AG04449 (cell line): Measurements from ENCODE around the gene CPEB3.

Experiments
- CTCF ChIA-PET: fragments of 350-600 bp; formaldehyde crosslinking; extraction: SDS; loops from one replicate; lab custom pipeline; 2021; ENCODE audit warnings: antibody characterized with exemption; lab: Yijun Ruan, JAX
- POLR2A ChIA-PET: fragments of 400-600, 350-600 bp; formaldehyde crosslinking; extraction: SDS; loops from one replicate; lab custom pipeline; 2020; ENCODE audit warnings: antibody characterized with exemption, inconsistent platforms; lab: Yijun Ruan, JAX
- DNase-seq: peaks from one replicate; pipeline ENCODE4 v3.0.0-alpha.2; 2010; ENCODE audit warnings: low read depth, low spot score
- H3K4me3 ChIP-seq: 2 replicates; pipeline ENCODE4 v1.5.1; 2011; ENCODE audit warnings: low read depth, mild to moderate bottlenecking, control low read depth, low read length
- CTCF ChIP-seq: IDR thresholded peaks from one replicate; pipeline ENCODE4 v1.5.1; 2011; ENCODE audit warnings: mild to moderate bottlenecking, moderate library complexity, low read length, control low read depth, inconsistent platforms; ENCODE audit not compliant: insufficient read depth; ENCODE audit errors: missing control alignments

CPEB3 gene

GRCh38 chr10:92313750-92314149 lies 22.9 kb upstream of the CPEB3 start:
- CTCF ChIA-PET, result no interaction called here
- DNase-seq, result no peak
- POLR2A ChIA-PET, result no interaction called here
- no peak overlapping the region for H3K4me3 ChIP-seq
- TF ChIP-seq CTCF, result no peak

GRCh38 chr10:92309272-92309671 lies 18.4 kb upstream of the CPEB3 start:
- ChIA-PET CTCF (interaction anchor here (1.1 to 2.1 kb wide), 4 partner anchors 10 to 222 kb away, joined by 4 to 9 read pairs (median 5); partner anchors contain the start of genes CPEB3 and MARCHF5), POLR2A (no interaction called here)
- H3K4me3 ChIP-seq, result no peak overlapping the region
- DNase-seq, result no peak
- no peak for TF ChIP-seq CTCF

- H3K4me3 ChIP-seq, result no peak overlapping the region
- TF ChIP-seq CTCF, result no peak
- no peak for DNase-seq
- CTCF ChIA-PET, result interaction anchor here (0.7 to 3.4 kb wide), 4 partner anchors 11 to 218 kb away, joined by 3 to 24 read pairs (median 4); partner anchors contain the start of gene MARCHF5
- POLR2A ChIA-PET, result no interaction called here
Observed at GRCh38 chr10:92305133-92306072, 14.5 kb upstream of the CPEB3 start.

GRCh38 chr10:92304061-92304460 lies 13.2 kb upstream of the CPEB3 start:
- no peak for TF ChIP-seq CTCF
- no peak for DNase-seq
- ChIA-PET POLR2A (no interaction called here), CTCF (interaction anchor here (1.4 to 3.4 kb wide), 2 partner anchors 11 to 217 kb away, joined by 4 to 24 read pairs; no protein-coding TSS in a partner anchor)
- no peak overlapping the region for H3K4me3 ChIP-seq

GRCh38 chr10:92303096-92303495 lies 12.2 kb upstream of the CPEB3 start:
- ChIA-PET POLR2A (no interaction called here), CTCF (interaction anchor here (3.4 kb wide), 1 partner anchor 10 kb away, joined by 24 read pairs; no protein-coding TSS in a partner anchor)
- no peak for TF ChIP-seq CTCF

GRCh38 chr10:92298487-92298886 lies 7.6 kb upstream of the CPEB3 start:
- ChIA-PET POLR2A (no interaction called here), CTCF (interaction anchor here (0.8 to 1.4 kb wide), 3 partner anchors 9 to 211 kb away, joined by 3 to 4 read pairs (median 4); no protein-coding TSS in a partner anchor)
- no peak overlapping the region for H3K4me3 ChIP-seq
- TF ChIP-seq CTCF, result no peak
- no peak for DNase-seq

More at GRCh38 chr10:92303096-92303495, 12.2 kb upstream of the CPEB3 start:
- no peak for DNase-seq
- H3K4me3 ChIP-seq, result no peak overlapping the region
